Esophagus mucosa (tissue), 1 donor: Measurements from ENCODE around the gene LPP. TPM values are rescaled to one million over a fixed set of nuclear protein-coding genes. Genes with fewer than 3 reads are reported as not detected.

Source experiments
- ATAC-seq: fragments of 200-7000 bp; cut with Tn5 transposase; one replicate; pipeline ENCODE4 v1.9.1; 2020
- total RNA-seq: library from RNA; stranded (reverse); gene quantifications from one replicate; pipeline ENCODE4 v1.2.4, GENCODE V29; 2023
- donor health status: DM: yes; HTN: yes; CAD: no.

LPP gene
- total RNA-seq, 1 donor from 2014 or later: 89.0 TPM

- no peak for ATAC-seq
Observed at GRCh38 chr3:188446766-188447165, 292.8 kb downstream of the LPP start.

DNA sequence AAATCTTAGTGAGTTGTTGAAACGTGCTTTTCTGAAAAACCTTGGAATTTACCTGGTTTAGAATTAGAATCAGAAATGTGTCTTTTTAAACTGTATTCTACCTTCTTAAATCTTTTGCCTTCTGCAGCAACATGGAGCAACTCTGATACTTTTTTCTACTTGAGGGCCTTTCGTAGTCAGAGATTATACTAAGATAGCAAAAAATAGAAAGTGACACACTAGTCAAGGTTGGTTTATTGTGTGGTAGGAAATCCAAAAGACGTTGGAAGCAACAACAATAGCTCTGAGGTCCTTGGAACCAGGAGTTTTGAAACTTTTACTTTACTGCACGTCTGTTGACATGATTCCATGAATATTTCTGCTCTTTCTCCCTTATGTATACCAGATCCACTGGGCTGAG is 294.9 kb downstream of the LPP start:
- ATAC-seq: no peak

DNA sequence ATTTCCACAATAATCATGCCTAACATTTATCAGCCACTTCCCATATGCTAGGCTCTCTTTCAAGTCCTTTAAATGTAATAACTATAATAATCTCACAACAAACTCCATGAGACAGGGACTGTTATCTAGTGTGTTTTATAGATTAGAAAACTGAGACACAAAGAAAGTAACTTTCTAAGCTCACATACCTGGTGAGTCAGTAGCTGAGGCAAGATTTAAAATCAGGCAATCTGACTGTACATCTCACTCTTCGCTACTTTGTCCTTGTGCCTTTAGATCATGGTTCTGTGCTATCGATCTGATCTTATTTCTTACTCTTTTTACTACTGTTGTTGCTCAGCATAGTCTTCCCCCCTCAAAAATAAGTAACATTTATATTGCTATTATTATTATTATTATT is 295.5 kb downstream of the LPP start:
- no peak for ATAC-seq

- no peak for ATAC-seq
Observed at GRCh38 chr3:188452158-188452772, 298.3 kb downstream of the LPP start.

GRCh38 chr3:188453431-188454384 is 299.8 kb downstream of the LPP start:
- ATAC-seq: no peak

- ATAC-seq: no peak
Observed at GRCh38 chr3:188455748-188456147, 301.8 kb downstream of the LPP start.

DNA sequence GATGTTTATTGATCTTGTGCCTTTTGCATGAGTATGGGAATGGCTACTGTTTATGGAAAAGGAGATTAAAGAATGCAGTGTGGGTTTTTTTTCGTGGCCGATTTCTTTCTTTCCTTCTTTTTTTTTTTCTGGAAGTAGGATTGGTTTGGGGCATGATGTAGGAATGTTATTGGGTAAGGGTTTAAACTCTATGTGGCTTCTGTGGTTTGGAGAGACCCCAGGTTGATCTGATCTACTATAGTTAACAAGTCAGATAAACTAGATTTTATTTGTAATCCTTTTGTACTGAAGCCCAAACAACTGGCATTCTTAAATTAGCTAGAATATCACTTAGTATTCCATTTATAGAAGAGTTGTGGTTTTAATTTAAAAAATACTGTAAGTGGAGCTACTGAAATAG is 304.8 kb downstream of the LPP start:
- ATAC-seq: no peak

DNA sequence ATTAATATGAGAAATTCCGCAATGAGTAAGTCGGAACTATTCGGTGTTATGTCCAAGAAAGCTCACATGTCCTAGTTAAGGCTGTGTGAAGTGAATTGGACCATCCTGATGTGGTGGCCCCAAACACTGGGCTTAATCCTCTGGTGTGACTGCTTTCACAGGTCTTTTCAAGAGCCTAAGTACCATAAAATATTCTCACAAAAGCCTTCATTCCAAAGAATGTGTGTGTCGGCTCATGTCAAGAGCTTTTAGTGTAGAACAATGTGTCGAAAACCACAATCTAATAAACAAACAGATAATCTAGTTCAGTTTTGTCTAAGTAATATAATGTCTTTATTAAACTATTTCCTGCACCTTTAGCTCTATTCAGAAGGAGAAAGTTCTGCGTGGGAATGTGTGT is 311.4 kb downstream of the LPP start:
- no peak for ATAC-seq

DNA sequence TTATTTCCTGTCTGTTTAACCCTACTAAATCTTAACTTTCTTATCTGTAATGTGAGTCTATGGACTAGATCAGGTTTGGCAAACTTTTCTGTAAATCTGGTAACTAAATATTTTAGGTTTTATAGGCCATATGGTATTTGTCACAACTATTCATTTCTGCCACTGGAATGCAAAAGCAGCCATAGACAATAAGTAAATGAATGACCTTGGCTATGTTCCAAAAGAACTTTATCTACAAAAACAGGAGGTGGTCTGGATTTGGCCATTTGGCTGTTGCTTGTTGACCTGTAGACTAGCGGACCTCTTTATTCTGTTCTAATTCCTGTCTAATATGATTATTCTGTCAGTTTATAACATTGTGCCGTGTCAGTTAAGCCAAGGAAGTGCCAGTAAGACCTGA is 314.2 kb downstream of the LPP start:
- no peak for ATAC-seq

DNA sequence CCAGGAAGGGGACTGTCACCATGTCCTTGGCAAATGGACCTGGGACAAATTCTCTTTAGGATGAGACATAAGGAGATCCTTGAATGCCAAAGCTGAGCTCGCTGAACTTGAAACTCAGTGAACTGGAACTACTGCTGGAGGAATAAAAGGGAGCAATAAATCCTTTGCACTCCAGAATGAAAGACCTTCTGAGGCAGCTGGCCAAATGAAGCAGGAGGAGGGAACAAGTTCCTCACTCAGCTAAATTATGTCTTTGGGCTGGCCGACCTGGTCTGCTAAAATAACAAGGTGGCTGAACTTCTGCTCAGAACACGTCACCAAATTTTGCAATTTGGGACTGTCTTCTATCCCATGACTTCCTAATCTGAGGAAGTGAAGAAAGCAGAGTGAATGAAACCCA is 314.7 kb downstream of the LPP start:
- peak; percentile 70 for ATAC-seq

DNA sequence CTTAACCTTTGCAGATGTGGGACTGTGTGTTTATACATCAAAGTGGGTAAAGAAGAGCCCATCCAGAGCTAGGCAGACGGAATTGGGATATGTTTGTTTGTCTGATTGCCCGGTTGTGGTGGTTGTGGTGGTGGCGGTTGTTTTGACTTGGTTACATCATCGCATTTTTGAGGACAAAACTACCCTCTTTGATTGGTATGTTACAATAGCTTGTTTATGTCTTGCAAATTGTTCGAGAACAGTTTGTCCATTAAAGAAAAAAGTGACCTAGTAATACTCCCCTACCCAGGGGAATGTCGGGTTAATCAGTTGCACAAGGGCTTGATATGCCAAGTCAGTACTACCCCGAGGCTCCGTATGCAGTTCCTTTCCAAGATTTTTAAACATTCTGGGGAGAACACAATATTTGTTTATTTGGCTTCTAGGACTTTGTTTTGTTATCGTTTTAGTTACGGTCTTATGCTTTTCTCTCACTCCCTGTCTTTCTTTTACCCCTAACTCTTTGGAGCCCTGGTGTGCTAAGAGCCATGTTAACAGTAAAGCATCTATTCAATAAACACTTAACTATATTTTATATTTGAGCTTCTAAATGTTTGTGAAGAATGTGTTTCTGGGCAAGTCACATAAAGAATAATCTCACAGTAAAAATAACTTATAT is 315.4 kb downstream of the LPP start:
- ATAC-seq: no peak

DNA sequence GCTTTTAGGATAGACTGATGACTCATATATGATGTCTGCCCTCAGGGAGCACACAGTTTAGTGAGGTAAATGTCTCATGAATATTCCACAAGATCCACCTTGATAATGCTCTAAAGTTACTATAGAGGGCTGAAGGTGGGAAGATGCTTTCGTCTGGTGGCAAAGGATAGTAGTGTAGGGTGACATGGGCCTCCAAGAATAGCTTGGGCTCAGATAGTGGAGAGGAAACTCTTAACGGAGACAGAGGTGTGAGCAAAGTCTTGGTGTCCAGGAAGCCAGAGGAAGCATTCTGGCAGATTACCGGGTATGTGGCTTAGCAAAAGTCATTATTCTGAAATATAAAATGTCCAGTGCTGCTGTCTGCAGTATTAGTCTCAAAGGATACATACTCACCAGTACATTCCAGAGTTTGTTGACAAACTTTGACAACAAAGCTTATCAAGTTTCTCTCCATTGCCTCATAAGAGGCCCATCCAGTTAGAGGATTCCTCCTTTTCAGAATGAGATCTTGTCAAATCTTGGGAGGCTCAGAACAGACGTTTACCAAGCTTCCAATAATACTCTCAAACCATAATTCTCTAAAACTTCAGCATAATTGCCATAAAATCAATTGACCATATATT is 316.7 kb downstream of the LPP start:
- no peak for ATAC-seq

DNA sequence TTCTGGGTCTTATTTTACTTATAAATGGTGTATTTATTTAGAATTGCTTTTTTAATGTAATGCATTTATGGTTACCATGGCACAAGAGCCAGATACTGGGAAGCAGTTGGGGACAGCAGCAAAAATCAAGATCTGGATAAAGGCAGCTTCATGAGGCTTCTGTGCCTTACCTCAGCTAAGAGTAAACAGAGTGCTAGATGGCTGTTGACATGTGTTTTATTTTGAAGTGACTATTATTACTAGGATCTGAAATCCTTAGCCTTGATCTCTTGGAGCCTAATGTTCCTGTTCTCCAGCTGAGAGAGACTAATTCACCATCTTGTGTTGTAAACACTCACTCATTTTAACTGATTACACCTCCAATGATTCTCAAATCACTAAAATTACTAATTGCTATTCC is 317.8 kb downstream of the LPP start:
- ATAC-seq: no peak

DNA sequence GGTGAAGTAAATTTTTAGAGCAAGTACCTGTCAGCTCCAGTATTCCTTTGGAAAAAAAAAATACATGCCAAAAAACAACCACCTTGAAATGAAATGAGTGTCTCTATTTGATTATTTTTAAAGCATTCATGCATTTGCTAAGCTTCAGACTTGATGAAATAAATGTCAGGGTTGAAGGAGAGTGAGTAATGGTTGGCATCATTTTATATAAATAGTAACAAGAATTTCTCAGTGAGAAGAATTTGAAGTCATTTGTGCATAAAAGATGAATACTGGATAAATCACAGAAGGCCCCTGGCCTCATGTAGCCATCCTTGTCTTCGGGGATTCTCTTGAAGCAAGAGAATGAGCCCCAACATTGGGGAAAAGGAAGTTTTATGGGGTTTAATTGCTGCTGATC is 318.4 kb downstream of the LPP start:
- ATAC-seq: no peak

GRCh38 chr3:188473045-188473444 is 319.1 kb downstream of the LPP start:
- no peak for ATAC-seq

GRCh38 chr3:188473591-188474288 is 319.8 kb downstream of the LPP start:
- ATAC-seq: no peak

DNA sequence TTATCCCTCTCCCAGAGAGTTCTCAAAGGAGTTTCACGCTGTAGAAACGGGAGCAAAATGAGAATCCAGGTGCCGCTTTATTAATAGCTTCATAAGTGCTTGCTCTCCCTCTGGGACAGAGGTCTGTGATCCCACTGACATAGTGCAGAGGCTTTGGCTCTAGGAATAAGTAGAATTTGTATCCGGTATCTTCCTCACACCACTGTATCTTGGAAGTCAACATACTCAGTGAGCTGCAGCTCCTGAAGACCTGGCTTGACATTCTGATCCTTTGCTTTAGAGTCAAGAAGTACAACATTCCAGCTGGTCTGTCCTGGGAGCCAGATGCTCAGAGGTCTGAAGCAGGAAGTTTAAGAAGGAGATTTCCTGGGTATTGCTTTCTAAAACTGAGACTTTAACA is 323.0 kb downstream of the LPP start:
- no peak for ATAC-seq

GRCh38 chr3:188480011-188480410 is 326.1 kb downstream of the LPP start:
- ATAC-seq: no peak

- ATAC-seq: no peak
Observed at GRCh38 chr3:188482929-188483328, 329.0 kb downstream of the LPP start.

- no peak for ATAC-seq
Observed at GRCh38 chr3:188486126-188486525, 332.2 kb downstream of the LPP start.

DNA sequence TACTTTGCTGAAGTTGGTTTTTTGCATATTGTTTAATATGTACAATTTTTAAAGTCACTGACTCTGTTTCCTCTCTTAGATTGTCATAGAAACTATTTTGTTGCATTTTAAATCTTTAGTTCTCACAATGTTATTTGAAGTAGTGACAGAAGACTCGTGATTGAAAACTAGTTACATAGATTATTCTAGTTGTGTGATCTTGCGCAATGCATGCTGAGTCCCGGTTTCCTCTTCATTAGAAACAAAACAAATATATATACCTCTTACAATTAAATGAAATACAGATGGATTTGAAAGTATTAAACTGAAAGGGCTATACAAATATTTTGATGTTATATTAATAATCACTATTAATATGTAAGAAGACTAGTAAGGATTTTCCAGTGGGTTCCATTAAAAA is 333.0 kb downstream of the LPP start:
- ATAC-seq: no peak

DNA sequence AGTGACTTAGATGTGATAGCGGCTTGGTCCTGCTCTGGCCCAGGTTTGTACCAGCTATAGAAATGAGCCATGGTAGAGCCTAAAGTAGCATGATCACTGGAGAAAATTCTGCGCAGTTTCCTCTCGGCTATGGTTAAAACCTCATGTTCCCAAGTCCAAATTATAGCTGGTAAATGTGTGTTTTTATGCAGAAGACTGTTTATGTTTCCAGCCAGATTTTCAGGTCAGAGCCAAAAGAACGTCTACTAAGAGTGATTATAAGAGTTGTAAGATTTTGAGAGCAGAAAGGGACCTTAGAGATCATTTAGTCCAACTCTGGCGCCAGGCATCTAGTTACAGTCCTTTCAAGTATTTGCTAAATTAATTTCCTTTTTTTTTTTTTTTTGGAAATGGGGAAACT is 333.7 kb downstream of the LPP start:
- ATAC-seq: no peak

DNA sequence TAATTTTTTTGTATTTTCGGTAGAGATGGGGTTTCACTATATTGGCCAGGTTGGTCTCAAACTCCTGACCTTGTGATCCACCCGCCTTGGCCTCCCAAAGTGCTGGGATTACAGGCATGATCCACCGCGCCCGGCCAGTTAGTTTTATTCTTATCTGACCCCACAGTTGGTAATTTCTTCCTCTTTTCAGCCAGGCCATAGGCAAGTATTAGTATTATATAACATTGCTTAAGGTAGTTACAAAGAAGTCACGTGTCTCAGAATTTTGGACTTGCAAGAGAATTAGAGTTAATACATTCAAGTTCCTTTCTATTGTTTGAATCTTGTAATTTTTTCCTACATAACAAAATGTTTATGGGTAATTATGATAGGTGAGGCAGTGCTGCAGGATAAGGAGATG is 334.8 kb downstream of the LPP start:
- no peak for ATAC-seq
